HepG2 (cell line): ENCODE measurements around the gene OLFM1. TPM values are rescaled to one million over a fixed set of nuclear protein-coding genes. Genes with fewer than 3 reads are reported as not detected.

Experiments
- KDM6A ChIP-seq: IDR thresholded peaks from 2 replicates; pipeline ENCODE4 v1.6.1; 2016; ENCODE audit warnings: low read depth
- ZC3H4 ChIP-seq: sonication (generic); formaldehyde crosslinking; IDR thresholded peaks from 2 replicates; pipeline ENCODE4 v1.4.0; 2020; ENCODE audit warnings: missing genetic modification reagents, borderline replicate concordance
- ZNF124 ChIP-seq: sonication (generic); formaldehyde crosslinking; IDR thresholded peaks from 2 replicates; pipeline ENCODE4 v1.4.0; 2020; ENCODE audit warnings: missing genetic modification reagents
- ZNF17 ChIP-seq: sonication (generic); formaldehyde crosslinking; IDR thresholded peaks from 2 replicates; pipeline ENCODE4 v1.5.0; 2020; ENCODE audit warnings: mild to moderate bottlenecking, missing genetic modification reagents
- ZNF367 ChIP-seq: sonication (generic); formaldehyde crosslinking; IDR thresholded peaks from 2 replicates; pipeline ENCODE4 v1.4.0; 2020; ENCODE audit warnings: missing genetic modification reagents, borderline replicate concordance
- ZNF460 ChIP-seq: sonication (generic); formaldehyde crosslinking; IDR thresholded peaks from 2 replicates; pipeline ENCODE4 v1.5.1; 2020; ENCODE audit warnings: missing genetic modification reagents, mild to moderate bottlenecking, borderline replicate concordance
- polyA plus RNA-seq, 8 experiments: library from polyadenylated mRNA; depleted of rRNA in 3 of 8; stranded (reverse) in 7 of 8; unstranded in 1 of 8; fragments of >200 nt; fragmentation: Illumina TruSeq in 4 of 8; extraction: Trizol in 4 of 8; gene quantifications; 2 replicates each; pipeline versions ENCODE4 v1.2.1 to v1.2.3, GENCODE V29; 2011 to 2016; ENCODE audit warnings: low read depth in 4 of 8, missing spikeins in 1 of 8, mixed read lengths in 1 of 8; ENCODE audit not compliant: insufficient read depth in 1 of 8
- total RNA-seq, 5 experiments: library from RNA; depleted of rRNA; stranded (reverse); fragments of >200 nt; fragmentation: Illumina TruSeq; extraction: Trizol; gene quantifications; 2 replicates each; pipeline ENCODE4 v1.2.3, GENCODE V29; 2016; ENCODE audit warnings: low read depth in 1 of 5
- TF ChIP-seq, protein P1 (sequence below): sonication (generic); formaldehyde crosslinking; IDR thresholded peaks from 2 replicates; pipeline ENCODE4 v1.4.0; 2020; ENCODE audit warnings: mild to moderate bottlenecking, missing genetic modification reagents
- TF ChIP-seq, protein P2 (sequence below), 2 experiments: IDR thresholded peaks; 2 replicates each; pipeline ENCODE4 v1.6.1; 2011 to 2012; ENCODE audit warnings: low read length in 2 of 2, borderline replicate concordance in 1 of 2, low read depth in 1 of 2, mild to moderate bottlenecking in 1 of 2, moderate library complexity in 1 of 2
- TF ChIP-seq, protein P3 (sequence below): sonication (generic); formaldehyde crosslinking; IDR thresholded peaks from 2 replicates; pipeline ENCODE4 v1.4.0; 2020; ENCODE audit warnings: low read depth, mild to moderate bottlenecking, missing genetic modification reagents
- TF ChIP-seq, protein P4 (sequence below): sonication (generic); formaldehyde crosslinking; IDR thresholded peaks from 2 replicates; pipeline ENCODE4 v1.4.0; 2020; ENCODE audit warnings: missing genetic modification reagents, mild to moderate bottlenecking, borderline replicate concordance
- TF ChIP-seq, protein P5 (sequence below): fragments of 450-650 bp; IDR thresholded peaks from 2 replicates; pipeline ENCODE4 v1.6.1; 2017
- TF ChIP-seq, protein P6 (sequence below): sonication (generic); formaldehyde crosslinking; IDR thresholded peaks from 2 replicates; pipeline ENCODE4 v1.5.0; 2020; ENCODE audit warnings: missing genetic modification reagents, mild to moderate bottlenecking, borderline replicate concordance
- TF ChIP-seq, protein P7 (sequence below): sonication (generic); formaldehyde crosslinking; conservative IDR thresholded peaks from 2 replicates; pipeline ENCODE4 v1.8.1; 2023; ENCODE audit warnings: missing genetic modification reagents

Gene OLFM1
- total and polyA plus RNA-seq, 2 of the 13 experiments (the other 11 are each of a cell fraction or from before 2014, with no cell fraction given), result not detected

DNA sequence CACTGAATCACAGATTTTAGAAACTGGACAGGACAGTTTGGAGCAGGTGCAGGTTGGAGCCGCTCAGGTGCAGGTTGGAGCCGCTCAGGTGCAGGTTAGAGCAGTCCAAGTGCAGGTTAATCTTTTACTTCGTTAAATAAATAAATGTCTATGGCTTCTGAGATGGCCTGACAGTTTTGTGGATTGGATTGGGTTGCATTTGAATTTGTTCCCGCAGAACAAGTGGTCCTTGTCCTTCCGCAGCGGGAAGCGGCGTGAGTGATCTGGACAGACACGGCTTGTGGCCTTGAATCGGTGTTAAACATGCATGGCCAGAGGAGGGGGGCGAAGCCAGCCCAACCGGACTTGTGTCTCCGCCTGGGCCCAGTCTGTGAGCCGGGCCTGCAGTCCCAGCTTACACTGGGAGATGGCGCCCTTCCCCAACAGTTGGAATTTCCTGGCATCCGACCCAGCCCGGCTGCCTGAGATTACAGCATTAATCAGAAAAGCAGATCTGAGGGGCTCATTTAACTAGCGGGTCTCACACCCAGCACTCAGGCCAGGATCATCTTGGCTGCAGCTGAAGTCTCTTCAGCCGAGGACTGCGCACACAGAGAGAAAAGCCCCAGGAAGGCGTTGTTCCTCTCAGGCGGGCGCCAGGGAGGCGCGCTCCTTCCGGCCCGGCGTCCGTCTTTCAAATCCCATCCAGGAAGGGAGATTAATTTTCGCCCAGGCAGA, 1.5 kb upstream of the OLFM1 start (continued):
- TF ChIP-seq, protein P1, sequence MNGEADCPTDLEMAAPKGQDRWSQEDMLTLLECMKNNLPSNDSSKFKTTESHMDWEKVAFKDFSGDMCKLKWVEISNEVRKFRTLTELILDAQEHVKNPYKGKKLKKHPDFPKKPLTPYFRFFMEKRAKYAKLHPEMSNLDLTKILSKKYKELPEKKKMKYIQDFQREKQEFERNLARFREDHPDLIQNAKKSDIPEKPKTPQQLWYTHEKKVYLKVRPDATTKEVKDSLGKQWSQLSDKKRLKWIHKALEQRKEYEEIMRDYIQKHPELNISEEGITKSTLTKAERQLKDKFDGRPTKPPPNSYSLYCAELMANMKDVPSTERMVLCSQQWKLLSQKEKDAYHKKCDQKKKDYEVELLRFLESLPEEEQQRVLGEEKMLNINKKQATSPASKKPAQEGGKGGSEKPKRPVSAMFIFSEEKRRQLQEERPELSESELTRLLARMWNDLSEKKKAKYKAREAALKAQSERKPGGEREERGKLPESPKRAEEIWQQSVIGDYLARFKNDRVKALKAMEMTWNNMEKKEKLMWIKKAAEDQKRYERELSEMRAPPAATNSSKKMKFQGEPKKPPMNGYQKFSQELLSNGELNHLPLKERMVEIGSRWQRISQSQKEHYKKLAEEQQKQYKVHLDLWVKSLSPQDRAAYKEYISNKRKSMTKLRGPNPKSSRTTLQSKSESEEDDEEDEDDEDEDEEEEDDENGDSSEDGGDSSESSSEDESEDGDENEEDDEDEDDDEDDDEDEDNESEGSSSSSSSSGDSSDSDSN (CRISPR knock-in tag), result no peak
- TF ChIP-seq, protein P2, sequence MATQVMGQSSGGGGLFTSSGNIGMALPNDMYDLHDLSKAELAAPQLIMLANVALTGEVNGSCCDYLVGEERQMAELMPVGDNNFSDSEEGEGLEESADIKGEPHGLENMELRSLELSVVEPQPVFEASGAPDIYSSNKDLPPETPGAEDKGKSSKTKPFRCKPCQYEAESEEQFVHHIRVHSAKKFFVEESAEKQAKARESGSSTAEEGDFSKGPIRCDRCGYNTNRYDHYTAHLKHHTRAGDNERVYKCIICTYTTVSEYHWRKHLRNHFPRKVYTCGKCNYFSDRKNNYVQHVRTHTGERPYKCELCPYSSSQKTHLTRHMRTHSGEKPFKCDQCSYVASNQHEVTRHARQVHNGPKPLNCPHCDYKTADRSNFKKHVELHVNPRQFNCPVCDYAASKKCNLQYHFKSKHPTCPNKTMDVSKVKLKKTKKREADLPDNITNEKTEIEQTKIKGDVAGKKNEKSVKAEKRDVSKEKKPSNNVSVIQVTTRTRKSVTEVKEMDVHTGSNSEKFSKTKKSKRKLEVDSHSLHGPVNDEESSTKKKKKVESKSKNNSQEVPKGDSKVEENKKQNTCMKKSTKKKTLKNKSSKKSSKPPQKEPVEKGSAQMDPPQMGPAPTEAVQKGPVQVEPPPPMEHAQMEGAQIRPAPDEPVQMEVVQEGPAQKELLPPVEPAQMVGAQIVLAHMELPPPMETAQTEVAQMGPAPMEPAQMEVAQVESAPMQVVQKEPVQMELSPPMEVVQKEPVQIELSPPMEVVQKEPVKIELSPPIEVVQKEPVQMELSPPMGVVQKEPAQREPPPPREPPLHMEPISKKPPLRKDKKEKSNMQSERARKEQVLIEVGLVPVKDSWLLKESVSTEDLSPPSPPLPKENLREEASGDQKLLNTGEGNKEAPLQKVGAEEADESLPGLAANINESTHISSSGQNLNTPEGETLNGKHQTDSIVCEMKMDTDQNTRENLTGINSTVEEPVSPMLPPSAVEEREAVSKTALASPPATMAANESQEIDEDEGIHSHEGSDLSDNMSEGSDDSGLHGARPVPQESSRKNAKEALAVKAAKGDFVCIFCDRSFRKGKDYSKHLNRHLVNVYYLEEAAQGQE (IDR thresholded peaks at IDR 0.05; ENCODE audit: borderline replicate concordance in 1 of 2, low read depth in 1 of 2, low read length in 2 of 2), result no peak; a peak in 2 of 4 replicates
- TF ChIP-seq, protein P3, sequence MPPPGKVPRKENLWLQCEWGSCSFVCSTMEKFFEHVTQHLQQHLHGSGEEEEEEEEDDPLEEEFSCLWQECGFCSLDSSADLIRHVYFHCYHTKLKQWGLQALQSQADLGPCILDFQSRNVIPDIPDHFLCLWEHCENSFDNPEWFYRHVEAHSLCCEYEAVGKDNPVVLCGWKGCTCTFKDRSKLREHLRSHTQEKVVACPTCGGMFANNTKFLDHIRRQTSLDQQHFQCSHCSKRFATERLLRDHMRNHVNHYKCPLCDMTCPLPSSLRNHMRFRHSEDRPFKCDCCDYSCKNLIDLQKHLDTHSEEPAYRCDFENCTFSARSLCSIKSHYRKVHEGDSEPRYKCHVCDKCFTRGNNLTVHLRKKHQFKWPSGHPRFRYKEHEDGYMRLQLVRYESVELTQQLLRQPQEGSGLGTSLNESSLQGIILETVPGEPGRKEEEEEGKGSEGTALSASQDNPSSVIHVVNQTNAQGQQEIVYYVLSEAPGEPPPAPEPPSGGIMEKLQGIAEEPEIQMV (CRISPR knock-in tag), result peak; percentile 68; the same call in 1 of the 2 replicates
- TF ChIP-seq, protein P4, sequence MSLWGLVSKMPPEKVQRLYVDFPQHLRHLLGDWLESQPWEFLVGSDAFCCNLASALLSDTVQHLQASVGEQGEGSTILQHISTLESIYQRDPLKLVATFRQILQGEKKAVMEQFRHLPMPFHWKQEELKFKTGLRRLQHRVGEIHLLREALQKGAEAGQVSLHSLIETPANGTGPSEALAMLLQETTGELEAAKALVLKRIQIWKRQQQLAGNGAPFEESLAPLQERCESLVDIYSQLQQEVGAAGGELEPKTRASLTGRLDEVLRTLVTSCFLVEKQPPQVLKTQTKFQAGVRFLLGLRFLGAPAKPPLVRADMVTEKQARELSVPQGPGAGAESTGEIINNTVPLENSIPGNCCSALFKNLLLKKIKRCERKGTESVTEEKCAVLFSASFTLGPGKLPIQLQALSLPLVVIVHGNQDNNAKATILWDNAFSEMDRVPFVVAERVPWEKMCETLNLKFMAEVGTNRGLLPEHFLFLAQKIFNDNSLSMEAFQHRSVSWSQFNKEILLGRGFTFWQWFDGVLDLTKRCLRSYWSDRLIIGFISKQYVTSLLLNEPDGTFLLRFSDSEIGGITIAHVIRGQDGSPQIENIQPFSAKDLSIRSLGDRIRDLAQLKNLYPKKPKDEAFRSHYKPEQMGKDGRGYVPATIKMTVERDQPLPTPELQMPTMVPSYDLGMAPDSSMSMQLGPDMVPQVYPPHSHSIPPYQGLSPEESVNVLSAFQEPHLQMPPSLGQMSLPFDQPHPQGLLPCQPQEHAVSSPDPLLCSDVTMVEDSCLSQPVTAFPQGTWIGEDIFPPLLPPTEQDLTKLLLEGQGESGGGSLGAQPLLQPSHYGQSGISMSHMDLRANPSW (CRISPR knock-in tag), result no peak
- TF ChIP-seq ZNF124 (CRISPR knock-in tag) (no peak), ZNF460 (no peak), ZC3H4 (CRISPR knock-in tag) (no peak), ZNF367 (CRISPR knock-in tag) (no peak), KDM6A (CRISPR knock-in tag) (peak; percentile 42; the same call in 1 of the 2 replicates), ZNF17 (CRISPR knock-in tag) (no peak)
- TF ChIP-seq, protein P5, sequence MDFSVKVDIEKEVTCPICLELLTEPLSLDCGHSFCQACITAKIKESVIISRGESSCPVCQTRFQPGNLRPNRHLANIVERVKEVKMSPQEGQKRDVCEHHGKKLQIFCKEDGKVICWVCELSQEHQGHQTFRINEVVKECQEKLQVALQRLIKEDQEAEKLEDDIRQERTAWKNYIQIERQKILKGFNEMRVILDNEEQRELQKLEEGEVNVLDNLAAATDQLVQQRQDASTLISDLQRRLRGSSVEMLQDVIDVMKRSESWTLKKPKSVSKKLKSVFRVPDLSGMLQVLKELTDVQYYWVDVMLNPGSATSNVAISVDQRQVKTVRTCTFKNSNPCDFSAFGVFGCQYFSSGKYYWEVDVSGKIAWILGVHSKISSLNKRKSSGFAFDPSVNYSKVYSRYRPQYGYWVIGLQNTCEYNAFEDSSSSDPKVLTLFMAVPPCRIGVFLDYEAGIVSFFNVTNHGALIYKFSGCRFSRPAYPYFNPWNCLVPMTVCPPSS, result no peak
- TF ChIP-seq, protein P6, sequence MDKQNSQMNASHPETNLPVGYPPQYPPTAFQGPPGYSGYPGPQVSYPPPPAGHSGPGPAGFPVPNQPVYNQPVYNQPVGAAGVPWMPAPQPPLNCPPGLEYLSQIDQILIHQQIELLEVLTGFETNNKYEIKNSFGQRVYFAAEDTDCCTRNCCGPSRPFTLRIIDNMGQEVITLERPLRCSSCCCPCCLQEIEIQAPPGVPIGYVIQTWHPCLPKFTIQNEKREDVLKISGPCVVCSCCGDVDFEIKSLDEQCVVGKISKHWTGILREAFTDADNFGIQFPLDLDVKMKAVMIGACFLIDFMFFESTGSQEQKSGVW, result no peak
- TF ChIP-seq, protein P7, sequence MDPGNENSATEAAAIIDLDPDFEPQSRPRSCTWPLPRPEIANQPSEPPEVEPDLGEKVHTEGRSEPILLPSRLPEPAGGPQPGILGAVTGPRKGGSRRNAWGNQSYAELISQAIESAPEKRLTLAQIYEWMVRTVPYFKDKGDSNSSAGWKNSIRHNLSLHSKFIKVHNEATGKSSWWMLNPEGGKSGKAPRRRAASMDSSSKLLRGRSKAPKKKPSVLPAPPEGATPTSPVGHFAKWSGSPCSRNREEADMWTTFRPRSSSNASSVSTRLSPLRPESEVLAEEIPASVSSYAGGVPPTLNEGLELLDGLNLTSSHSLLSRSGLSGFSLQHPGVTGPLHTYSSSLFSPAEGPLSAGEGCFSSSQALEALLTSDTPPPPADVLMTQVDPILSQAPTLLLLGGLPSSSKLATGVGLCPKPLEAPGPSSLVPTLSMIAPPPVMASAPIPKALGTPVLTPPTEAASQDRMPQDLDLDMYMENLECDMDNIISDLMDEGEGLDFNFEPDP (CRISPR knock-in tag), result no peak
